ENCODE measurements around the gene LRRC46. TPM values are rescaled to one million over a fixed set of nuclear protein-coding genes. Genes with fewer than 3 reads are reported as not detected.
A peak's percentile ranks its signal among the peaks of the same experiment; 100 is the strongest.

The LRRC46 gene
- total and polyA plus RNA-seq, 2 of the 13 experiments (the other 11 are each of a cell fraction or from before 2014, with no cell fraction given) = 0.09 TPM

- no peak for TF ChIP-seq CHCHD3 (CRISPR knock-in tag; IDR thresholded peaks at IDR 0.05)
- TF ChIP-seq CREM (IDR thresholded peaks at IDR 0.05) = no peak
- no peak for TF ChIP-seq CREM (CRISPR knock-in tag; IDR thresholded peaks at IDR 0.05)
- peak; percentile 42; the same call in 1 of the 2 replicates for TF ChIP-seq BORCS8-MEF2B (CRISPR knock-in tag; IDR thresholded peaks at IDR 0.05)
- no peak for TF ChIP-seq TSC22D2 (CRISPR knock-in tag; IDR thresholded peaks at IDR 0.05; ENCODE audit: borderline replicate concordance)
- no peak for TF ChIP-seq BRCA1 (CRISPR knock-in tag; IDR thresholded peaks at IDR 0.05)
- peak; percentile 71; the same call in 1 of the 2 replicates for TF ChIP-seq ZNF563 (CRISPR knock-in tag; IDR thresholded peaks at IDR 0.05)
- no peak for TF ChIP-seq TEF (CRISPR knock-in tag; IDR thresholded peaks at IDR 0.05)
- no peak for TF ChIP-seq THAP8 (CRISPR knock-in tag; IDR thresholded peaks at IDR 0.05; ENCODE audit: borderline replicate concordance)
- TF ChIP-seq ZNF761 (CRISPR knock-in tag; conservative IDR thresholded peaks at IDR 0.05) = peak; percentile 72; the same call in 1 of the 2 replicates
- no peak; the same call in 1 of the 2 replicates for TF ChIP-seq THAP9 (CRISPR knock-in tag; IDR thresholded peaks at IDR 0.05; ENCODE audit: borderline replicate concordance)
- no peak; the same call in 1 of the 2 replicates for TF ChIP-seq GPN1 (CRISPR knock-in tag; IDR thresholded peaks at IDR 0.05; ENCODE audit: borderline replicate concordance)
- peak; percentile 76; the same call in 1 of the 2 replicates for TF ChIP-seq KLF12 (CRISPR knock-in tag; IDR thresholded peaks at IDR 0.05; ENCODE audit: borderline replicate concordance)
- no peak for TF ChIP-seq MYNN (CRISPR knock-in tag; IDR thresholded peaks at IDR 0.05; ENCODE audit: low read depth)
- 0 out of 2 replicates have a peak, but pooled peaks have one; percentile 60 for TF ChIP-seq THAP7 (CRISPR knock-in tag; IDR thresholded peaks at IDR 0.05)
- no peak for TF ChIP-seq ZNF839 (CRISPR knock-in tag; IDR thresholded peaks at IDR 0.05; ENCODE audit: borderline replicate concordance)
- TF ChIP-seq ZBTB42 (CRISPR knock-in tag; IDR thresholded peaks at IDR 0.05) = no peak
- TF ChIP-seq ZNF597 (CRISPR knock-in tag; IDR thresholded peaks at IDR 0.05) = no peak
- 0 out of 2 replicates have a peak, but pooled peaks have one; percentile 25 for TF ChIP-seq ZNF205 (CRISPR knock-in tag; IDR thresholded peaks at IDR 0.05)
- TF ChIP-seq SIN3B (IDR thresholded peaks at IDR 0.05; ENCODE audit: low read length) = no peak
- no peak for TF ChIP-seq SRSF4 (IDR thresholded peaks at IDR 0.05; ENCODE audit: low read depth, low read length, poor library complexity, severe bottlenecking)
- no peak for TF ChIP-seq FOXJ3 (CRISPR knock-in tag; IDR thresholded peaks at IDR 0.05; ENCODE audit: borderline replicate concordance)
- no peak for TF ChIP-seq CAMTA2 (CRISPR knock-in tag; IDR thresholded peaks at IDR 0.05; ENCODE audit: borderline replicate concordance)
- TF ChIP-seq MLLT10 (CRISPR knock-in tag; IDR thresholded peaks at IDR 0.05) = no peak
Observed at GRCh38 chr17:47850692-47851573, 19.5 kb downstream of the LRRC46 start, which contains the start of gene SP6 (continued).

Data from HepG2 (cell line).